Measurements from ENCODE around the gene KLHL26. TPM values are rescaled to one million over a fixed set of nuclear protein-coding genes. Genes with fewer than 3 reads are reported as not detected.

KLHL26 gene
- total RNA-seq, 1 experiment from 2014 or later, result 17.1 TPM

DNA sequence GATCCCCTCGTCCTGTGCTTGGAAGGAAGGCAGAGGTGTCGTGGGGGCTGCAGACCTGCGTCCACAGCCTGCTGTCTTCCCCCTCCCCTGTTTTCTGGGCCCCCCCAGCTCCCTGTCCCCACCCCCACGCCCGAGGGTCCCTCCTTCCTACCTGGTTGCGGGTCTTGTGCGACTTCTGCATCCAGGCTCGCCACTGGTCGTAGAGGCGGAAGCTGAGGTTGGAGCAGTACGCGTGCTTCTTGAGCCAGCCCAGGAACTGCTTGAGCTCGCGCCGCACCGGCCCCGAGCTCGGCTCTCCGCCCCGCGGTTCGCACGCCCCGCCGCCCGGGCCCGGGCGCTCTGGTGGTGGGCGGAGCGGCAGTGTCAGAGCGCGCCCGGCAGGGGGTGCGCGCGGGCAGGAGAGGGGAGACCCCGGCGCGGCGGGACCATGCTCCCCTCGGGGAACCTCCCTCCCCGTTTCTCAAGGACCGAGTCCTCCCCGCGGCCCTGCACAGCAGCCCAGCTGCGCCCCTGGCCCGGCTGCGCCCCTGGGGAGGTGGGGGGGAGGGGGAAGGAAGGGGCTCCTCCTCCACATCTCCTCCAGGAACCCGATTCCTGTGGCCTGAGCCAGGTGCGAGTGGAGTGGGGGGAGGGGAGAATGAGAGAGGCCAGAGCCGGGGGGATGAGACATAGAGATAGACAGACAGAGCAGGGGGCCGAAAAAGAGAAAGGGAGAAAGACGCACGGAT lies 42.6 kb upstream of the KLHL26 start:
- H3K9me2 ChIP-seq (ENCODE audit: insufficient read depth), result no peaks in the 10 kb centered on the region
- H3K4me1 ChIP-seq (ENCODE audit: control insufficient read depth in 1 of 2, insufficient read depth in 2 of 2, low read length in 2 of 2), result peaks cover 15 to 40% of the 10 kb centered on the region in 2 experiments; a peak in 3 of 4 replicates
- CTCF ChIA-PET, result interaction anchor here (0.5 to 7.5 kb wide), 12 partner anchors 9 to 253 kb away, joined by 3 to 39 read pairs (median 4); partner anchors contain the start of genes CRLF1, TMEM59L and UBA52
- peak overlapping the region; percentile 52; the same call in 1 of the 2 replicates for H3K27ac ChIP-seq (ENCODE audit: low read depth, low read length)
- peak overlapping the region; percentile 63 for H3K9ac ChIP-seq (ENCODE audit: low read length)
- RAD21 ChIA-PET (ENCODE audit: low non-redundant PET in 1 of 2, low total read pairs in 2 of 2, uncharacterized antibody in 2 of 2, unreplicated experiment in 2 of 2), result interaction anchor here (0.7 to 0.8 kb wide), 3 partner anchors 73 to 154 kb away, joined by 3 to 4 read pairs (median 3); partner anchors contain the start of gene ELL (in 1 of the 2)
- H2AFZ ChIP-seq (ENCODE audit: low read depth, low read length, poor library complexity, severe bottlenecking), result no peak overlapping the region
- H3K9me3 ChIP-seq (ENCODE audit: control insufficient read depth in 1 of 2, insufficient read depth in 1 of 2, low read depth in 1 of 2, low read length in 2 of 2), result no peaks in the 10 kb centered on the region
- intact Hi-C loops (cut with micrococcal nuclease), result loop anchor here (5.0 kb wide), 2 partner anchors 43 to 127 kb away; partner anchors contain the start of gene KLHL26
- H3K4me3 ChIP-seq (replicated peaks in 1 of 2; ENCODE audit: low read depth in 1 of 2, low read length in 2 of 2), result peak overlapping the region; percentile 37 to 54
- H3K27me3 ChIP-seq (ENCODE audit: insufficient read depth, low read length), result no peaks in the 10 kb centered on the region
- DNase-seq (ENCODE audit: low read depth, low spot score) (no peak), ATAC-seq (peak; percentile 42)
- H3K79me2 ChIP-seq (ENCODE audit: insufficient read depth, low read length), result peaks cover 9% of the 10 kb centered on the region; the same call in 1 of the 2 replicates
- 0 out of 4 replicates have a peak, but pooled peaks cover 0 to 4% of the 10 kb centered on the region in 2 experiments for H3K36me3 ChIP-seq (ENCODE audit: control insufficient read depth in 1 of 2, insufficient read depth in 2 of 2, low read length in 2 of 2)
- TF ChIP-seq EZH2phosphoT487 (IDR thresholded peaks at IDR 0.05; ENCODE audit: borderline replicate concordance) (no peak), POLR2A (IDR thresholded peaks at IDR 0.05; ENCODE audit: borderline replicate concordance, extremely low read depth, insufficient read depth, insufficient read length) (peak; percentile 30), YY1 (IDR thresholded peaks at IDR 0.05; ENCODE audit: extremely low read depth, insufficient replicate concordance, low read depth, low read length) (no peak), ZNF274 (IDR thresholded peaks at IDR 0.05; ENCODE audit: low read depth, low read length) (no peak), FOSL1 (IDR thresholded peaks at IDR 0.05; ENCODE audit: low read depth) (no peak), JUND (IDR thresholded peaks at IDR 0.05) (no peak), POLR2AphosphoS5 (IDR thresholded peaks at IDR 0.05; ENCODE audit: low read depth, low read length) (0 out of 2 replicates have a peak, but pooled peaks have one; percentile 26), EGR1 (IDR thresholded peaks at IDR 0.05; ENCODE audit: low read depth) (peak; percentile 50; the same call in 1 of the 2 replicates), RAD21 (IDR thresholded peaks at IDR 0.05; ENCODE audit: low read depth) (peak; percentile 75), ZFX (IDR thresholded peaks at IDR 0.05) (no peak)
- TF ChIP-seq, protein P1, sequence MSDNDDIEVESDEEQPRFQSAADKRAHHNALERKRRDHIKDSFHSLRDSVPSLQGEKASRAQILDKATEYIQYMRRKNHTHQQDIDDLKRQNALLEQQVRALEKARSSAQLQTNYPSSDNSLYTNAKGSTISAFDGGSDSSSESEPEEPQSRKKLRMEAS (IDR thresholded peaks at IDR 0.05), result no peak; the same call in 1 of the 2 replicates
- TF ChIP-seq, protein P2, sequence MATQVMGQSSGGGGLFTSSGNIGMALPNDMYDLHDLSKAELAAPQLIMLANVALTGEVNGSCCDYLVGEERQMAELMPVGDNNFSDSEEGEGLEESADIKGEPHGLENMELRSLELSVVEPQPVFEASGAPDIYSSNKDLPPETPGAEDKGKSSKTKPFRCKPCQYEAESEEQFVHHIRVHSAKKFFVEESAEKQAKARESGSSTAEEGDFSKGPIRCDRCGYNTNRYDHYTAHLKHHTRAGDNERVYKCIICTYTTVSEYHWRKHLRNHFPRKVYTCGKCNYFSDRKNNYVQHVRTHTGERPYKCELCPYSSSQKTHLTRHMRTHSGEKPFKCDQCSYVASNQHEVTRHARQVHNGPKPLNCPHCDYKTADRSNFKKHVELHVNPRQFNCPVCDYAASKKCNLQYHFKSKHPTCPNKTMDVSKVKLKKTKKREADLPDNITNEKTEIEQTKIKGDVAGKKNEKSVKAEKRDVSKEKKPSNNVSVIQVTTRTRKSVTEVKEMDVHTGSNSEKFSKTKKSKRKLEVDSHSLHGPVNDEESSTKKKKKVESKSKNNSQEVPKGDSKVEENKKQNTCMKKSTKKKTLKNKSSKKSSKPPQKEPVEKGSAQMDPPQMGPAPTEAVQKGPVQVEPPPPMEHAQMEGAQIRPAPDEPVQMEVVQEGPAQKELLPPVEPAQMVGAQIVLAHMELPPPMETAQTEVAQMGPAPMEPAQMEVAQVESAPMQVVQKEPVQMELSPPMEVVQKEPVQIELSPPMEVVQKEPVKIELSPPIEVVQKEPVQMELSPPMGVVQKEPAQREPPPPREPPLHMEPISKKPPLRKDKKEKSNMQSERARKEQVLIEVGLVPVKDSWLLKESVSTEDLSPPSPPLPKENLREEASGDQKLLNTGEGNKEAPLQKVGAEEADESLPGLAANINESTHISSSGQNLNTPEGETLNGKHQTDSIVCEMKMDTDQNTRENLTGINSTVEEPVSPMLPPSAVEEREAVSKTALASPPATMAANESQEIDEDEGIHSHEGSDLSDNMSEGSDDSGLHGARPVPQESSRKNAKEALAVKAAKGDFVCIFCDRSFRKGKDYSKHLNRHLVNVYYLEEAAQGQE (IDR thresholded peaks at IDR 0.05; ENCODE audit: low read depth), result no peak
- TF ChIP-seq, protein P3, sequence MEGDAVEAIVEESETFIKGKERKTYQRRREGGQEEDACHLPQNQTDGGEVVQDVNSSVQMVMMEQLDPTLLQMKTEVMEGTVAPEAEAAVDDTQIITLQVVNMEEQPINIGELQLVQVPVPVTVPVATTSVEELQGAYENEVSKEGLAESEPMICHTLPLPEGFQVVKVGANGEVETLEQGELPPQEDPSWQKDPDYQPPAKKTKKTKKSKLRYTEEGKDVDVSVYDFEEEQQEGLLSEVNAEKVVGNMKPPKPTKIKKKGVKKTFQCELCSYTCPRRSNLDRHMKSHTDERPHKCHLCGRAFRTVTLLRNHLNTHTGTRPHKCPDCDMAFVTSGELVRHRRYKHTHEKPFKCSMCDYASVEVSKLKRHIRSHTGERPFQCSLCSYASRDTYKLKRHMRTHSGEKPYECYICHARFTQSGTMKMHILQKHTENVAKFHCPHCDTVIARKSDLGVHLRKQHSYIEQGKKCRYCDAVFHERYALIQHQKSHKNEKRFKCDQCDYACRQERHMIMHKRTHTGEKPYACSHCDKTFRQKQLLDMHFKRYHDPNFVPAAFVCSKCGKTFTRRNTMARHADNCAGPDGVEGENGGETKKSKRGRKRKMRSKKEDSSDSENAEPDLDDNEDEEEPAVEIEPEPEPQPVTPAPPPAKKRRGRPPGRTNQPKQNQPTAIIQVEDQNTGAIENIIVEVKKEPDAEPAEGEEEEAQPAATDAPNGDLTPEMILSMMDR (IDR thresholded peaks at IDR 0.05 in 2 of 3, conservative IDR thresholded peaks at IDR 0.05 in 1 of 3; ENCODE audit: borderline replicate concordance in 1 of 3, insufficient read depth in 1 of 3, low read depth in 2 of 3, low read length in 2 of 3), result peak; percentile 42 to 77 (median 76); a peak in 5 of 6 replicates
- TF ChIP-seq, protein P4, sequence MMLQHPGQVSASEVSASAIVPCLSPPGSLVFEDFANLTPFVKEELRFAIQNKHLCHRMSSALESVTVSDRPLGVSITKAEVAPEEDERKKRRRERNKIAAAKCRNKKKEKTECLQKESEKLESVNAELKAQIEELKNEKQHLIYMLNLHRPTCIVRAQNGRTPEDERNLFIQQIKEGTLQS (IDR thresholded peaks at IDR 0.05), result no peak
- peak overlapping the region; percentile 85 for H3K4me2 ChIP-seq (ENCODE audit: low read length)
- H4K20me1 ChIP-seq (ENCODE audit: insufficient read depth), result no peaks in the 10 kb centered on the region
- no TSS peak for BruUV-seq (replicated peaks)
- POLR2A ChIA-PET, result interaction anchor here (0.6 to 0.7 kb wide), 3 partner anchors 146 to 763 kb away, joined by 3 to 4 read pairs (median 3); no protein-coding TSS in a partner anchor

All from HCT116 (cell line).